Measurements from ENCODE around the gene GSTA5.
"Not testable (repeated sequence)": the region's sequence is repeated elsewhere in the genome, so short reads cannot be mapped to it uniquely, and the experiment has no call there.

The GSTA5 gene

DNA sequence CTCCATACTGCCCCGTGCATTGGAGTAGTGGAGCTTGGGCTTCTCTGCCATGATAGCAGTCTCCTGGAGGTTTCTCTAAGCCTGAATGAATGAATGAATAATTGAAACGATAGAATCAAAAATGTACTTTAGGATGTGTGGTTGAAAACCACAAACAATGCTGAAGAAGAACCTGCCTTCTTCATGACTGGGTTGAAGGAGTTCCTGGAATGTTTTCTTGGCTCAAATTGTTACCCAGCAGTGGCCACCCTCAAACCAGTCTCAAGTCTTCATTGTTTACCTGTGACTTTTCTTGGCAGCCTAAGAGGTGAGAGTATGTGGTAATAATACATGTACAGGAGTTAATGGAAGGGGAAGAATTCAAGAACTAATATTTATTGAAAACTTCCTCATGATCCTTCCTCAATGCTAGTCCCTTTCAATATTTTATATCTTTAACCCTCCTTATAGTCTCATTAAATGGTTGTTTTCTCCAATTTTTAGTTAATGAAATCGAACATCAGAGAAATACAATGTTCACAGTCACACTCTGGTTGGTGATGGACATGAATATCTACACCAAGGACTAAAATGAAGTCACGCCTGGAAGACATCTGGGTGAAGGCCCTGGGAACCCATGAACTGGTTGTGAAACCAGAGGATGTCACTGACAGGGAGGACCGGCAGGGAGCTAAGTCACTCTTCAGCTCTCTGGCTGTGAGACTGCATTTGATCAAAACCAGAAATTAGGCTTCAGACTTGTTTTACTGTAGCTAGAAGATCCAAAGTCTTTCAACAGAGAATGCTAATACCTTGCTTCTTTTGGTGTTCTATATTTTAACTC, at the start of gene GSTA5:
TSS of gene GSTA5 (minus strand) at position 51 of the 823 bp plus-strand sequence.
- DNase-seq, result no peak

DNA sequence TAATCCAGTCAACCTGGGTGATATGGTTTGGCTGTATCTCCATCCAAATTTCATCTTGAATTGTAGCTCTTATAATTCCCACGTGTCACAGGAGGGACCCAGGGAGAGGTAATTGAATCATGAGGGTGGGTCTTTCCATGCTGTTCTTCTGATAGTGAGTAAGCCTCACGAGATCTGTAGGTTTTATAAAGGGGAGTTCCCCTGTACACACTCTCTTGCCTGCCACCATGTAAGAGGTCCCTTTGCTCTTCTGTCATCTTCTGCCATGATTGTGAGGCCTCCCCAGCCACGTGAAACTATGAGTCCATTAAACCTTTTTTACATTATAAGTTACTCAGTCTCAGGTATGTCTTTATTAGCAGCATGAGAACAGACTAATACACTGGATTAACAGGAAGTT, 49.4 kb upstream of the GSTA5 start:
- no peak for DNase-seq

DNA sequence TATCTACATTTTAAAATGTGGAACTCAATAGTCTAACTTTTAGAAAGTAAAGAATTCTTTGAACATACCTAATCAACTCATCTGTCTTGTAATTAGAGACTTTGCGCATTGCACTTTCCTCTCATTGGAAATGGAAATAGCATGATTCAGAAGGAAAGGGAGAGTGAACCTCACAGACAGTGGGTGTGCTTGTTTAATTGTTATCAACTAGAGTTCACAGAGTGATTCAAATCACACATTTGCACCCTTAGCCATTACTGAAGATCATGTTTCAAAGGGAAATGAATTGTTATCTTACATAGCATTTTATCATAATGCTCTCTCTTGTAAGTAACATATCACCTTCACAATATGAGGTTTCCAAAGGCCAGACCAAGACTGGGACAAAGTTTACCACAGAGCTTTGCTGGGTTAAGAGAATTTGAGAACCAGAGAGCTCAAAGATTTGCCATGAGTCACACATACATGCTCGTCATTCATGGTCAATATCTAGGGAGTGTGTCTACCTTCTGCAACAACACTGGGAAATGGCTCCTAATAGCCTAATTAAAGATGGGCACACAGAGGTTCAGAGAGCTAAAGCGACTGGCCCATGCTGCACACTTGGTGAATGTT, 47.4 kb upstream of the GSTA5 start:
- no peak for DNase-seq

DNA sequence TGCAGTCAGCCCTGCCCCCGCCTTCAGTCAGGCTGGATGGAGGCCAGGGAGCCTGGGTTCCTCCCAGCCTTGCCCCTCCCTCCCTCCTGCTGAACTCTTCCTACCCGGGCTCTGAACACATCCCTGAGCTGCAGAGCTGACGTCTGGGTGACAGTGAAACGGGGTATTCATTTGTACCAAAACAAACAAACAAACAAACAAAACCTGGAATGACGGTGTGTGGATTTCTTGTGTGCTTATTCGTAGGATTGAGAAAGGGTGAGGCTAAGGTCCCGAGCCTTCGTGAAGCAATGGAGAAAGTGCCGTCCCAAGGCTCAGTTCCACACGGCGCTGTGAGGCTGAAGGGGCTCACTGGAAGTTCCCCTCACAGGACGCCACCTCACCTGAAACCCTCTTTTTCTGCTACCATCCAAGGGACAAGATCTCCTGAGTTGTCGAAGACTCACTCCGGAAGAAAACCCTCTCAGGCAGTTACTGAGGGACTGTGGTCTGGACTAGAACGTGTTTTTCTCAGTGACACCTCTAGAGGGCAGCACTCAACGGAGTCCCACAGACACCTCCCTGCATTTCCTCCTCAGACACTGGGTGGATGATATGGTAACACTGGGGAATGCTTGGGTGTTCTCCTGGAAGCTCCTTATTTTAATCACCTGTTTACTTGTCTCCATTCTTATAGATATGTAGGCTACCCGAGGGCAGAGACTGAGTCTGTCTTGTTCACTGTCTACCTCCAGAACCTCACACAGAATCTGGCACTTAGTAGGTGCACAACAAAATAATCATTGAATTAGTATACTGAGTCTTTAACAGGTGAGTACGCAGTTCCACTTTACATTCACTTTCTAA, 41.6 kb upstream of the GSTA5 start:
- DNase-seq, result peak; percentile 26

DNA sequence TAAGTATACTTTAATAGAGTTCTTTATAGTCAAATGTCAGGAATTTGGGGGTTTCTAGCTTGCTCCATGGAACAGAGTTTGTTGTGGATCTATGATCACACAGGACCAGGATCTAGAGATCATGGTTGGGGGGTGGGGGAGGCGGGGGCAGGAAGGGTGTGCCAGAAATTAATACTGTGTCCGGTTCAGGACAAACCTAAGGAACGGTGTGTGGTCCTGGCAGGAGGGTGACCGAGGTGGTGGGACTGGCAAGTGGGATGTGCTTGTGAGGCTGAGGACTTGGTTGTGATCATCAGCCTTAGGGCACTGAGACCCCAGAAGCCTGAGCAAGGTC, 41.0 kb upstream of the GSTA5 start:
- DNase-seq, result no peak

DNA sequence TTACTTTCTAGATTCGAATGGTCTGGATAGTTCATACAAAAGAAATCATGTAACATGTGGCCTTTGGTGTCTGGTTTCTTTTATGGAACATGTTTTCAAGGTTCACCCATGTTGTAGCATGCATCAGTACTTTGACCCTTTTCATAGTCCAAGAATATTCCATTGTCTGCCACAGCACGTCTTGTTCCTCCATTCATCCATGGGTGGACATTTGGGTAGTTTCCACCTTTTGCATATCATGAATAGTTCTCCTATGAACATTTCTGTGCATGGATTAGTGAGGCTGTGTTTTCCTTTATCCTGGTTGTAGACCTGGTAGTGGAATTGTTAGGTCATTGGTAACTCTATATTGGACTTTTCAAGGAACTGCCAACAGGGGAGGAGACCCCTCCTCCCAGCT, 37.2 kb upstream of the GSTA5 start:
- no peak for DNase-seq

DNA sequence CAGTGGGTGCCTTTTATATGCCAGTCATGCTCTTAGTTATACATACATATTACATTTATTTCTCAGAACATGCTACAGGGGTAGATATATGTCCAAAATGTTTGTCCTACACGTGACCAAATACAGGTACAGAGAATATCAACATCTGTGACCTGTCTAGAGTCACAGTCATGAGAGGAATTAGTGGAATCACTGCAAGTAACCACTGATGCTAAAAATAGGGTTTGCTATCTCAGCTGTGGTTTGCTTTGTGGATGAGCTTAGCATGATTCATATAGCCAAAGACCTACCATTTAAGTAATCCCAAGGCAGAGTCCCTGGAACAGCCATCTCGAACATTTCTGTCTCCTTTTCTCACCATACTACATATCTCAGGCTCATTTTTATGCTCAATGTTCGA, 36.6 kb upstream of the GSTA5 start:
- DNase-seq, result no peak

DNA sequence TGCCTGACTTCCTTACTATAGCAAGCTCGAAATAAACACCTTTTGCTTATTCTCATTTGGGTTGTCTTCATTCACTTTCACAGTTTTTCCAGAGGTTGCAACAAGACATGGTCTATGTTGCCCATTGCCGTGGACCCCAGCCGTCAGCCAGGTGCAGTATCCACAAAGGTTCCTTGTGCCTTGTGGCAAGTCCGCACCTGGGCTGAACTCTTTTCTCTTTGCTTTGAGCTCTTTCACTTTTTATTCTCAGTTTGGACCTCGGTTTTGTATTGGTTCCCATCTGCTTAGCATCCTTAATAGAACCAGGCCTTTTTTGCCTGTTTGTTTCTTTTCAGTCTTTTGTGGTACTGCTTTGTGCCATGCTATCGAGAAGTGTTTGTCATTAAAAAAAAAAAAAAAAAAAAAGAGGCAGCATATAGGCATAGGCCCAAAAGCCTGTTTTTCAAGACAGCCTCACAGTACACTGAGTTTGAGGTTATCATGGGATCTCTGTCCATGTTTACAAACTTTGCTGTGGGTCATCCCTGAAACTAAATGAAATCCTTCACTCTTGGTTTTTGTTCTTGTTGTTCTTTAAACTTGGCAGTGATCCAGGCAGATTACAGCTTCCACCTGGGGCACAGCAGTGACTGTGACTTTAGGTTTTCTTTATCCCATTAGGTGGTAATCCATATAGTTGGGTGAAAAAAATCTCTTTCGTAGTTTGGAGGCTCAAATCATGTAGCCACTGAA, 35.6 kb upstream of the GSTA5 start:
- DNase-seq, result no peak

DNA sequence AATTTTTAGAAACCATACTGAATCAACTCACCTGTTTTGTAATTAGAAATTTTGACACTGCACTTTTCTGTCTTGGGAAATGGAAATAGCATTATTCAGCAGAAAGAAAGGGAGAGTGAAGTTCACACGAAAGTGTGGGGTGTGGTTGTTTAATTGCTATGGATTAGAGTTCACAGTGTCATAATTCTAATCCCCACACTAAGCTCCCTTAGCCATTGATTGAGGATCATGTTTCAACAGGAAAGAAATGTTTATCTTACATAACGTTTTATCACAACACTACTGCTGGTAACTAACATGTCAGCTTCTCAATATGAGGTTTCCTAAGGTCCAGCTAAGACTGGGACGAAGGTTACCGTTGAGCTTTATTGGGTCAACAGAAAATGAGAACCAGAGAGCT, 31.4 kb upstream of the GSTA5 start:
- DNase-seq, result no peak

DNA sequence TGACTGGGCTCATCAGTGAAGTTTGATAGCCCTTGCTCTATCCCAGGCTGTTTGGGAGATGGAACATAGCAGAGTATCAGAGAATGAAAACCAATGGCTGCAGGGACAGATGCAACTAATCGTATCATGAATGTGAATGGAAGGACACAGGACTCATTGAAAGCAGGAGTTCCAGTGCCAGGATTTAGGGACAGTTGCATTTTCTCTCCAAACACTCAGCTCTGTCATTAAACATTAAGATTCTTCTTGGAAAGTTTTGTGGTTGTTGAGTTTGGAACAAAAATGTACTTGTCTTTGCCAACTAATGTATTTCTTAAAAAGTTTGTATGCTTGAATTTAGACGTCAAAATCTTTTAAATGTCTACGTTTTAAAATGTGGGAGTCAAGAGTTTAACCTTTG, 31.0 kb upstream of the GSTA5 start:
- DNase-seq, result no peak

DNA sequence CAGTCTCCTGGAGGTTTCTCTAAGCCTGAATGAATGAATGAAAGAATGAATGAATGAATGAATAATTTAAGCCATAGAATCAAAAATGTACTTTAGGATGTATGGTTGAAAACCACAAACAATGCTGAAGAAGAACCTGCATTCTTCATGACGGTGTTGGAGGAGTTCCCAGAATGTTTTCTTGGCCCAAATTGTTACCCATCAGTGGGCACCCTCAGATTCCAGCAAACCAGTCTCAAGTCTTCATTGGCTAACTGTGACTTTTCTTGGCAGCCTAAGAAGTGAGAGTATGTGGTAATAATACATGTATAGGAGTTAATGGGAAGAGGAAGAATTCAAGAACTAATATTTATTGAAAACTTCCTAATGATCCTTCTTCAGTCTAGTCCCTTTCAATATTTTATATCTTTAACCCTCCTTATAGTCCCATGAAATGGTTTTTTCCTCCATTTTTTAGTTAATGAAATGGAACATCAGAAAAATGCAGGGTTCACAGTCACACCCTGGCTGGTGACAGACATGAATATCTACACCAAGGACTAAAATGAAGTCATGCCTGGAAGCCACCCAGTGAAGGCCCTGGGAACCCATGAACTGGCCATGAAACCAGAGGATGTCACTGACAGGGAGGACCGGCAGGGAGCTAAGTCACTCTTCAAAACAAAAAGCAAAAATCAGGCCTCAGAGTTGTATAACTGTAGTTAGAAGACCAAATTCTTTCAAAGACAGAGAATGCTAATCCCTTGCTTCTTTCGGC, 29.9 kb upstream of the GSTA5 start:
- not testable (repeated sequence) for DNase-seq

DNA sequence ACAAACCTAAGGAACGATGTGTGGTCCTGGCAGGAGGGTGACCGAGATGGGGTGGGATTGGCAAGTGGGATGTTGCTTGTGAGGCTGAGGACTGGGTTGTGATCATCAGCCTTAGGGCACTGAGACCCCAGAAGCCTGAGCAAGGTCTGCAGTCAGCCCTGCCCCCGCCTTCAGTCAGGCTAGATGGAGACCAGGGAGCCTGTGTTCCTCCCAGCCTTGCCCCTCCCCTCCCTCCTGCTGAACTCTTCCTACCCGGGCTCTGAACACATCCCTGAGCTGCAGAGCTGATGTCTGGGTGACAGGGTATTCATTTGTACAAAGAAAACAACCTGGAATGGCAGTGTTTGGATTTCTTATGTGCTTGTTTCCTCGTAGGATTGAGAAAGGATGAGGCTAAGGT, 28.3 kb upstream of the GSTA5 start:
- not testable (repeated sequence) for DNase-seq

DNA sequence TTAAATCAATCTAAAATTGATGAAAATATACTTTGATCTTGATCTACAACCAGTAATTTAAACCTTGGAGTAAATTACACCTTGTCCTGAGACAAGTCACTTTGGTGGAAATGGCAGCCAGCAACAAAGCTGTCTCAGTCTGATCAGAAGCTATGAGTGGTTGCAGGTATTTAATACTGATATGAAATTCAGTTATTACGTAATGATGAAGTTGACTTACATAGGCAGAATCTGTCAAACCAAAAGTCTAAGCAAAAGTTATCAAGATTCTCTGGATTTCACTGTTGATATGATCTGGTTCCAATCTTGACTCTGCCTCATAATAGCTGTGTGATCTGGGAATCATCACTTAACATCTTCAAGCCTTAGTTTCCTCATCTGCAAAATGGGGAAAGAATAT, 27.6 kb upstream of the GSTA5 start:
- no peak for DNase-seq

DNA sequence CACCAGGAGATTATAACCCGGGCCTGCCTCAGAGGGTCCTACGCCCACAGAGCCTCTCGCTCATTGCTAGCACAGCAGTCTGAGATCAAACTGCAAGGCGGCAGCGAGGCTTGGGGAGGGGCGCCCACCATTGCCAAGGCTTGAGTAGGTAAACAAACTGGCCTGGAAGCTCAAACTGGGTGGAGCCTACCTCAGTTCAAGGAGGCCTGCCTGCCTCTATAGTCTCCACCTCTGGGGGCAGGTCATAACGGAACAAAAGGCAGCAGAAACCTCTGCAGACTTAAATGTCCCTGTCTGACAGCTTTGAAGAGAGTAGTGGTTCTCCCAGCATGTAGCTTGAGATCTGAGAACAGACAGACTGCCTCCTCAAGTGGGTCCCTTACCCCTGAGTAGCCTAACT, 20.5 kb upstream of the GSTA5 start:
- not testable (repeated sequence) for DNase-seq

DNA sequence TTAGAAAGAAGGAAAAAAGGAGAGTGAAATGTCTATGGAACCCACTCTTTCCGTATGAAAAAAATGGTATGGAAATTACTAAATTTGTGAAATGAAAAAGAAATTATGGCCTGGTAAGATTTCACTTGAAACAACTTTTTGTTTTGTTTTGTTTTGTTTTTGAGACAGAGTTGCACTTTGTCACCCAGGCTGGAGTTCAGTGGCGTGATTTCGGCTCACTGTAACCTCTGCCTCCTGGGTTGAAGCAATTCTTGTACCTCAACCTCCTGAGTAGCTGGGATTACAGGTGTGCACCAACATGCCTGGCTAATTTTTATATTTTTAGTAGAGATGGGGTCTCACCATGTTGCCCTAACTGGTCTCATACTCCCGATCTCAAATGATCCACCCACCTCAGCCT, 17.8 kb upstream of the GSTA5 start:
- DNase-seq, result no peak

DNA sequence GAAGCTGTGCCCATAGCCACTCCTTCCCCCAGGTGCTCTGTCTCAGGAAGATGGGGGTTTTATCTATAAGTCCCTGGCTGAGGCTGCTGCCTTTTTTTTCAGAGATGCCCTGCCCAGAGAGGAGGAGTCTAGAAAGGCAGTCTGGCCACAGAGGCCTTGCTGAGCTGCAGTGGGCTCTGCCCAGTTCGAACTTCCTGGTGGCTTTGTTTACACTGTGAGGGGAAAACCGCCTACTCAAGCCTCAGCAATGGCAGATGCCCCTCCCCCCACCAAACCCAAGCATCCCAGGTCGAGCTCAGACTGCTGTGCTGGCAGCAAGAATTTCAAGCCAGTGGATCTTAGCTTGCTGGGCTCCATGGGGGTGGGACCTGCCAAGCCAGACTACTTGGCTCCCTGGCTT, 15.5 kb upstream of the GSTA5 start:
- not testable (repeated sequence) for DNase-seq

DNA sequence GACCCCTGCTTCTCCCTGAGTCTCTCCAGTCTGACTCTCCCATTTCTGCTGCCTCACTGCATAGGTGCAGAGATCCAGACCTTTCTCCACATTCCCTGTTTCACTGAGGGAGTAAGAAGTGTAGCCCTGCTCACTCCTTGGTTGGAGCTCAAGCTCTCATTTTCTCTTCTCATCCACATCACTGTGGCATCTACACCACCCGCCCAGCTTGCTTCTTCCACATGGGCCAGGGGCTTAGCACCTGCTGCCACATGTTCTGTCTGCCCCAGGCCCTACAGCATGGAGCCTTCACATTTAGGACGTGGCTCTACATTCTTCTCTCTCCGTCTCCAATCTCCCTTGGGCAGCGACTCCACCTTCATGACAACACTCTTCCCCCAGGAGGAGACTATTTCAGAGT, 8.5 kb upstream of the GSTA5 start:
- no peak for DNase-seq

DNA sequence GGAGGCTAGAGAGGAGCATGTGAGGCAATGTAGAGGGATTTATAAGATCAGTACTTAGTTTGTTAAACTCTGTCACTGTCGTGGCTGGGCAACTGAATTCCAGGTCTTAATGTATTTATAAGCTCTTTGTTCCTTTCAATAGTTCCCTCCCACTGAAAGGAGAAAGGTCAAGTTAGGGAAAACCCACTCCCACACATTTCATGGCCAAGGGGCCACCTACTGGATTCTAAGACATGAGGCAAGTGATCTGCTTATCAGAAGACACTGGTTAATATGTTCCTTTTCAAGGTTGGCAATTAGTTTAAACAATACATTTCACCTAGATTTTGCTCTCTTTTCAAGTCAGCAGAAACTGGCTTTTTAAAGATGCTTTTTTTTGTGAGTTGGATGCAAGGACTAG, 5.4 kb upstream of the GSTA5 start:
- DNase-seq, result no peak

DNA sequence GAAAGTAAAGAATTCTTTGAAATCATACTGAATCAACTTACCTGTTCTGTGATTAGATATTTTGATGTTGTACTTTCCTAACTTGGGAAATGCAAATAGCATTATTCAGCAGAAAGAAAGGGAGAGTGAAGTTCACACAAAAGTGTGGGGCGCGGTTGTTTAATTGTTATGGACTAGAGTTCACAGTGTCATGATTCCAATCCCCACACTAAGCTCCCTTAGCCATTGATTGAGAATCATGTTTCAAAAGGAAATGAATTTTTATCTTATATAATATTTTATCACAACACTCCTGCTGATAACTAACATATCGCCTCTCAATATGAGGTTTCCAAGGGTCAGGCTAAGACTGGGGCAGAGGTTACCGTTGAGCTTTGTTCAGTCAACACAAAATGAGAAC, 3.0 kb upstream of the GSTA5 start:
- DNase-seq, result no peak

DNA sequence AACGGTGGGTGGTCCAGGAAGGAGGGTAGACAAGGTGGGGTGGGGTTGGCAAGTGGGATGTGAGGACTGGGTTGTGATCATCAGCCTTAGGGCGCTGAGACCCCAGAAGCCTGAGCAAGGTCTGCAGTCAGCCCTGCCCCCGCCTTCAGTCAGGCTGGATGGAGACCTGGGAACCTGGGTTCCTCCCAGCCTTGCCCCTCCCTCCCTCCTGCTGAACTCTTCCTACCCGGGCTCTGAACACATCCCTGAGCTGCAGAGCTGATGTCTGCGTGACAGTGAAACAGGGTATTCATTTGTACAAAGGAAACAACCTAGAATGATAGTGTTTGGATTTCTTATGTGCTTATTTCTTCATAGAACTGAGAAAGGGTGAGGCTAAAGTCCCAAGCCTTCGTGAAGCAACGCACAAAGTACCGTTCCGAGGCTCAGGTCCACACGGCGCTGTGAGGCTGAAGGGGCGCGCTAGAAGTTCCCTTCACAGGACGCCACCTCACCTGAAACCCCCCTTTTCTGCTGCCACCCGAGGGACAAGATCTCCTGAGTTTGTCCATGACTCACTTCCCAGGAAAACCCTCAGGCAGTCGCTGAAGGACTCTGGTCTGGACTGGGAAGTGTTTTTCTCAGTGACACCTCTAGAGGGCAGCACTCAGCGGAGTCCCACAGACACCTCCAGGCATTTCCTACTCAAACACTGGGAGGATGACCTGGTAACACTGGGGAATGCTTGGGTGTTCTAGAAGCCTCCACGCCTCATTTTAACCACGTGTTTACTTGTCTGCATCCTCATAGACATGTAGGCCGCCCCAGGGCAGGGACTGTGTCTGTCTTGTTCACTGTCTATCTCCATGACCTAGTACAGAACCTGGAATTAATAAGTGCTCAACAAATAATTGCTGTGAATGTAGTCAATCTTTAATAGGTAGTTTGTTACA, 1.2 kb downstream of the GSTA5 start:
- DNase-seq, result no peak

DNA sequence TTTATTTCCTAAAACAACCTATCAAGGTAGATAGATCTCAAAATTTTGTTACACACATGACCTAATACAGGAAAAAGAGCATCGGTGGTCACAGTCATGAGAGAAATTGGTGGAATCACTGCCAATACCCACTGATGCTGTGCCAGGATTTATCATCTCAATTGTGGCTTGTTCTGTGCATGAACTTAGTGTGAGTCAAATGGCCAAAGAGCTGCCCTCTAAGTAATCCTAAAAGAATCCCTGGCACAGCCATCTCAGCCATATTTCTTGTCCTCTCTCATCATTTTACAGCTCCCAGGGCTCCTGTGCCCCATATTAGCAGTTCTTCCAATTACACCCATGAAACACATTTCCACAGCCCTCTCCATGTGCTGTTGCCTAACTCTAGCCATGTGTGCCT, 6.1 kb downstream of the GSTA5 start:
- no peak for DNase-seq

Data from GOT3 (cell line).